SK-N-SH (cell line): ENCODE results near the gene N4BP2L2. TPM values are rescaled to one million over a fixed set of nuclear protein-coding genes. Genes with fewer than 3 reads are reported as not detected.

ENCODE experiments used
- CTCF ChIA-PET: fragments of 300-600, 350-600 bp; formaldehyde crosslinking; extraction: SDS; loops from one replicate; lab custom pipeline; 2021; lab: Yijun Ruan, JAX
- POLR2A ChIA-PET: fragments of 350-600 bp; sonication (Branson Sonifier 250); formaldehyde crosslinking; extraction: SDS; loops from one replicate; lab custom pipeline; 2020; ENCODE audit warnings: antibody characterized with exemption, inconsistent platforms; lab: Yijun Ruan, JAX
- DNase-seq: peaks from one replicate; pipeline ENCODE4 v3.0.0; 2012
- H2AFZ ChIP-seq: fragments of 200-600 bp; sonication (generic); 2 replicates; pipeline ENCODE4 v1.8.1; 2016; ENCODE audit warnings: antibody characterized with exemption, mild to moderate bottlenecking, low read depth
- H3F3A ChIP-seq: fragments of 200-600 bp; sonication (generic); replicated peaks from 2 replicates; pipeline ENCODE3; 2016; ENCODE audit warnings: antibody characterized with exemption, mild to moderate bottlenecking; ENCODE audit not compliant: insufficient read depth
- H3K27ac ChIP-seq, 2 experiments: fragments of 200-500 bp in 1 of 2; fragments of 200-600 bp in 1 of 2; sonication (Bioruptor generic) in 1 of 2; sonication (generic), shearing (Covaris generic) in 1 of 2; 2 replicates each; pipeline versions ENCODE4 v1.5.1 to v1.6.1; 2014 to 2016; ENCODE audit warnings: low read depth in 2 of 2, inconsistent platforms in 1 of 2, low read length in 1 of 2, mild to moderate bottlenecking in 1 of 2, mixed read lengths in 1 of 2
- H3K27me3 ChIP-seq: fragments of 200-600 bp; sonication (generic), shearing (Covaris generic); 2 replicates; pipeline ENCODE4 v1.6.1; 2016; ENCODE audit warnings: mixed run types; ENCODE audit not compliant: insufficient read depth
- H3K36me3 ChIP-seq, 2 experiments: fragments of 200-500 bp in 1 of 2; fragments of 200-600 bp in 1 of 2; sonication (Bioruptor generic) in 1 of 2; sonication (generic) in 1 of 2; replicated peaks in 1 of 2; 2 replicates each; pipeline versions ENCODE3 to v1.5.1; 2014 to 2016; ENCODE audit warnings: low read length in 1 of 2, mild to moderate bottlenecking in 1 of 2; ENCODE audit not compliant: insufficient read depth in 2 of 2, control insufficient read depth in 1 of 2
- H3K4me1 ChIP-seq, 2 experiments: fragments of 200-500 bp in 1 of 2; fragments of 200-600 bp in 1 of 2; sonication (Bioruptor generic) in 1 of 2; sonication (generic), shearing (Covaris generic) in 1 of 2; 2 replicates each; pipeline versions ENCODE4 v1.5.1 to v1.6.1; 2014 to 2016; ENCODE audit warnings: low read depth in 1 of 2, low read length in 1 of 2, mixed run types in 1 of 2; ENCODE audit not compliant: insufficient read depth in 2 of 2, control insufficient read depth in 1 of 2
- H3K4me2 ChIP-seq: fragments of 200-600 bp; sonication (generic), shearing (Covaris generic); 2 replicates; pipeline ENCODE4 v1.6.1; 2017; ENCODE audit warnings: mixed run types
- H3K4me3 ChIP-seq, 2 experiments: fragments of 200-500 bp in 1 of 2; fragments of 200-600 bp in 1 of 2; sonication (Bioruptor generic) in 1 of 2; sonication (generic), shearing (Covaris generic) in 1 of 2; 2 replicates each; pipeline versions ENCODE4 v1.5.1 to v1.8.1; 2014 to 2016; ENCODE audit warnings: low read depth in 2 of 2, inconsistent platforms in 1 of 2, low read length in 1 of 2, mild to moderate bottlenecking in 1 of 2, mixed read lengths in 1 of 2, moderate library complexity in 1 of 2
- H3K79me2 ChIP-seq: fragments of 200-600 bp; sonication (generic); 2 replicates; pipeline ENCODE4 v1.8.1; 2017; ENCODE audit warnings: mild to moderate bottlenecking; ENCODE audit not compliant: insufficient read depth
- H3K9ac ChIP-seq: fragments of 200-600 bp; sonication (generic); 2 replicates; pipeline ENCODE4 v1.6.1; 2017; ENCODE audit warnings: mixed run types
- H3K9me2 ChIP-seq: fragments of 200-600 bp; sonication (generic); 2 replicates; pipeline ENCODE4 v1.6.1; 2017; ENCODE audit warnings: mixed run types
- H3K9me3 ChIP-seq: fragments of 200-600 bp; sonication (generic); 2 replicates; pipeline ENCODE4 v1.6.1; 2017; ENCODE audit warnings: mixed run types, mild to moderate bottlenecking, moderate library complexity
- H4K20me1 ChIP-seq: fragments of 200-600 bp; sonication (generic); 2 replicates; pipeline ENCODE4 v1.6.1; 2017; ENCODE audit warnings: mild to moderate bottlenecking, mixed run types; ENCODE audit not compliant: insufficient read depth
- ELF1 ChIP-seq: IDR thresholded peaks from 2 replicates; pipeline ENCODE4 v1.4.0; 2012
- FOXM1 ChIP-seq: IDR thresholded peaks from 2 replicates; pipeline ENCODE4 v1.4.0; 2012; ENCODE audit warnings: low read depth, mild to moderate bottlenecking
- GABPA ChIP-seq: IDR thresholded peaks from 2 replicates; pipeline ENCODE4 v1.4.0; 2012; ENCODE audit warnings: low read depth, mild to moderate bottlenecking
- GATA2 ChIP-seq: sonication (generic); formaldehyde crosslinking; IDR thresholded peaks from 2 replicates; pipeline ENCODE4 v1.5.0; 2020; ENCODE audit warnings: mild to moderate bottlenecking, missing genetic modification reagents
- MEF2A ChIP-seq: IDR thresholded peaks from 2 replicates; pipeline ENCODE4 v1.4.0; 2012; ENCODE audit warnings: low read depth, borderline replicate concordance
- NFIC ChIP-seq: IDR thresholded peaks from 2 replicates; pipeline ENCODE4 v1.4.0; 2012; ENCODE audit warnings: borderline replicate concordance
- POLR2AphosphoS5 ChIP-seq: IDR thresholded peaks from 2 replicates; pipeline ENCODE4 v1.6.1; 2012; ENCODE audit warnings: low read depth, low read length
- WGBS: methylation state at CpG from one replicate; pipeline ENCODE4 v1.1.6; 2017; ENCODE audit warnings: low lambda C conversion rate; 5-methylcytosine and 5-hydroxymethylcytosine counted together
- polyA plus RNA-seq, 3 experiments: library from polyadenylated mRNA; depleted of rRNA; stranded (reverse); fragments of >200 nt; gene quantifications; 2 replicates each; pipeline ENCODE4 v1.2.3, GENCODE V29; 2012
- TF ChIP-seq, protein P1 (sequence below): IDR thresholded peaks from 2 replicates; pipeline ENCODE4 v1.6.1; 2012; ENCODE audit warnings: mild to moderate bottlenecking, low read depth, low read length, moderate library complexity
- TF ChIP-seq, protein P2 (sequence below): fragments of 200-600 bp; sonication (generic); IDR thresholded peaks from 2 replicates; pipeline ENCODE4 v1.6.1; 2017; ENCODE audit warnings: antibody characterized with exemption, mild to moderate bottlenecking, moderate library complexity
- TF ChIP-seq, protein P3 (sequence below): IDR thresholded peaks from 2 replicates; pipeline ENCODE4 v1.4.0; 2012; ENCODE audit warnings: low read depth, borderline replicate concordance
- TF ChIP-seq, protein P4 (sequence below): IDR thresholded peaks from 2 replicates; pipeline ENCODE4; 2012

Gene N4BP2L2
- polyA plus RNA-seq, 1 of the 3 experiments (the other 2 are of a cell fraction), result 16.0 TPM

DNA sequence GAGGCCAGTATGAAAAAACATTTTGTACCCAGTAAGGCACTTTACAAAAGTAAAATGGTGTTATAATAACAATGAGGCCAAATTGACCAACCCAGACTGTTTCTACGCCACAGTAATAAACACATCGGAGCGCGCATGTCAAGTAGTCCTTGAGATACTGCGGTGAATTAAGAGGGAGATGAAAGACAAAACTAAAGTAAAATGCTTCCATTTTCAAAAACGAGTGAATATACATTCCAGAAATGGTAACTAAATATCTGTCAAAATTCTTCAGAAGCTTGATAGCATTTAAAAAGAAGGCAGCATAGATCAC lies 129.6 kb downstream of the N4BP2L2 start:
- Histone ChIP-seq H3K27ac (no peak overlapping the region), H3K9ac (no peak overlapping the region), H3K36me3 (no peaks in the 10 kb centered on the region), H3K4me3 (no peak overlapping the region), H3K4me2 (no peak overlapping the region), H3F3A (no peaks in the 10 kb centered on the region), H3K9me3 (no peaks in the 10 kb centered on the region), H3K9me2 (no peaks in the 10 kb centered on the region), H3K4me1 (no peaks in the 10 kb centered on the region; a peak in 1 of 4 replicates), H3K79me2 (no peaks in the 10 kb centered on the region), H3K27me3 (no peaks in the 10 kb centered on the region), H2AFZ (no peak overlapping the region), H4K20me1 (no peaks in the 10 kb centered on the region)
- WGBS, result 96% methylated on average over 6 of the region's 6 CpGs
- POLR2A ChIA-PET, result no interaction called here
- TF ChIP-seq FOXM1 (no peak), GABPA (no peak), ELF1 (no peak), MEF2A (no peak), NFIC (no peak), GATA2 (CRISPR knock-in tag) (no peak), POLR2AphosphoS5 (no peak)
- TF ChIP-seq, protein P1, sequence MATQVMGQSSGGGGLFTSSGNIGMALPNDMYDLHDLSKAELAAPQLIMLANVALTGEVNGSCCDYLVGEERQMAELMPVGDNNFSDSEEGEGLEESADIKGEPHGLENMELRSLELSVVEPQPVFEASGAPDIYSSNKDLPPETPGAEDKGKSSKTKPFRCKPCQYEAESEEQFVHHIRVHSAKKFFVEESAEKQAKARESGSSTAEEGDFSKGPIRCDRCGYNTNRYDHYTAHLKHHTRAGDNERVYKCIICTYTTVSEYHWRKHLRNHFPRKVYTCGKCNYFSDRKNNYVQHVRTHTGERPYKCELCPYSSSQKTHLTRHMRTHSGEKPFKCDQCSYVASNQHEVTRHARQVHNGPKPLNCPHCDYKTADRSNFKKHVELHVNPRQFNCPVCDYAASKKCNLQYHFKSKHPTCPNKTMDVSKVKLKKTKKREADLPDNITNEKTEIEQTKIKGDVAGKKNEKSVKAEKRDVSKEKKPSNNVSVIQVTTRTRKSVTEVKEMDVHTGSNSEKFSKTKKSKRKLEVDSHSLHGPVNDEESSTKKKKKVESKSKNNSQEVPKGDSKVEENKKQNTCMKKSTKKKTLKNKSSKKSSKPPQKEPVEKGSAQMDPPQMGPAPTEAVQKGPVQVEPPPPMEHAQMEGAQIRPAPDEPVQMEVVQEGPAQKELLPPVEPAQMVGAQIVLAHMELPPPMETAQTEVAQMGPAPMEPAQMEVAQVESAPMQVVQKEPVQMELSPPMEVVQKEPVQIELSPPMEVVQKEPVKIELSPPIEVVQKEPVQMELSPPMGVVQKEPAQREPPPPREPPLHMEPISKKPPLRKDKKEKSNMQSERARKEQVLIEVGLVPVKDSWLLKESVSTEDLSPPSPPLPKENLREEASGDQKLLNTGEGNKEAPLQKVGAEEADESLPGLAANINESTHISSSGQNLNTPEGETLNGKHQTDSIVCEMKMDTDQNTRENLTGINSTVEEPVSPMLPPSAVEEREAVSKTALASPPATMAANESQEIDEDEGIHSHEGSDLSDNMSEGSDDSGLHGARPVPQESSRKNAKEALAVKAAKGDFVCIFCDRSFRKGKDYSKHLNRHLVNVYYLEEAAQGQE, result no peak
- TF ChIP-seq, protein P2, sequence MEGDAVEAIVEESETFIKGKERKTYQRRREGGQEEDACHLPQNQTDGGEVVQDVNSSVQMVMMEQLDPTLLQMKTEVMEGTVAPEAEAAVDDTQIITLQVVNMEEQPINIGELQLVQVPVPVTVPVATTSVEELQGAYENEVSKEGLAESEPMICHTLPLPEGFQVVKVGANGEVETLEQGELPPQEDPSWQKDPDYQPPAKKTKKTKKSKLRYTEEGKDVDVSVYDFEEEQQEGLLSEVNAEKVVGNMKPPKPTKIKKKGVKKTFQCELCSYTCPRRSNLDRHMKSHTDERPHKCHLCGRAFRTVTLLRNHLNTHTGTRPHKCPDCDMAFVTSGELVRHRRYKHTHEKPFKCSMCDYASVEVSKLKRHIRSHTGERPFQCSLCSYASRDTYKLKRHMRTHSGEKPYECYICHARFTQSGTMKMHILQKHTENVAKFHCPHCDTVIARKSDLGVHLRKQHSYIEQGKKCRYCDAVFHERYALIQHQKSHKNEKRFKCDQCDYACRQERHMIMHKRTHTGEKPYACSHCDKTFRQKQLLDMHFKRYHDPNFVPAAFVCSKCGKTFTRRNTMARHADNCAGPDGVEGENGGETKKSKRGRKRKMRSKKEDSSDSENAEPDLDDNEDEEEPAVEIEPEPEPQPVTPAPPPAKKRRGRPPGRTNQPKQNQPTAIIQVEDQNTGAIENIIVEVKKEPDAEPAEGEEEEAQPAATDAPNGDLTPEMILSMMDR, result no peak
- TF ChIP-seq, protein P3, sequence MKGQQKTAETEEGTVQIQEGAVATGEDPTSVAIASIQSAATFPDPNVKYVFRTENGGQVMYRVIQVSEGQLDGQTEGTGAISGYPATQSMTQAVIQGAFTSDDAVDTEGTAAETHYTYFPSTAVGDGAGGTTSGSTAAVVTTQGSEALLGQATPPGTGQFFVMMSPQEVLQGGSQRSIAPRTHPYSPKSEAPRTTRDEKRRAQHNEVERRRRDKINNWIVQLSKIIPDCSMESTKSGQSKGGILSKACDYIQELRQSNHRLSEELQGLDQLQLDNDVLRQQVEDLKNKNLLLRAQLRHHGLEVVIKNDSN, result no peak
- TF ChIP-seq, protein P4, sequence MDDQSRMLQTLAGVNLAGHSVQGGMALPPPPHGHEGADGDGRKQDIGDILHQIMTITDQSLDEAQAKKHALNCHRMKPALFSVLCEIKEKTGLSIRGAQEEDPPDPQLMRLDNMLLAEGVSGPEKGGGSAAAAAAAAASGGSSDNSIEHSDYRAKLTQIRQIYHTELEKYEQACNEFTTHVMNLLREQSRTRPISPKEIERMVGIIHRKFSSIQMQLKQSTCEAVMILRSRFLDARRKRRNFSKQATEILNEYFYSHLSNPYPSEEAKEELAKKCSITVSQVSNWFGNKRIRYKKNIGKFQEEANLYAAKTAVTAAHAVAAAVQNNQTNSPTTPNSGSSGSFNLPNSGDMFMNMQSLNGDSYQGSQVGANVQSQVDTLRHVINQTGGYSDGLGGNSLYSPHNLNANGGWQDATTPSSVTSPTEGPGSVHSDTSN, result no peak
- CTCF ChIA-PET, result no interaction called here
- DNase-seq, result no peak
